Lower leg skin (tissue), 4 donors: Measurements from ENCODE around the gene GNG2. TPM values are rescaled to one million over a fixed set of nuclear protein-coding genes. Genes with fewer than 3 reads are reported as not detected.

ENCODE experiments used
- DNase-seq, 2 donors: peaks; one replicate each; pipeline ENCODE4 v3.0.0-alpha.2; 2019; ENCODE audit warnings: low spot score in 2 of 2
- H3K4me3 ChIP-seq: fragments of 200-600 bp; sonication (generic); 2 replicates; pipeline ENCODE4 v1.5.1; 2017; ENCODE audit warnings: mild to moderate bottlenecking, low read depth; ENCODE audit not compliant: poor library complexity, severe bottlenecking
- POLR2A ChIP-seq, 2 donors: fragments of 450-650 bp; IDR thresholded peaks; one replicate each; pipeline ENCODE4 v1.6.1; 2016 to 2017; ENCODE audit warnings: antibody characterized with exemption in 2 of 2, mild to moderate bottlenecking in 1 of 2, moderate library complexity in 1 of 2
- WGBS, 2 donors: methylation state at CpG; one replicate each; pipeline ENCODE4 v1.1.5; 2018; 5-methylcytosine and 5-hydroxymethylcytosine counted together
- intact Hi-C: fragments of 100-400 bp; cut with DNase I; formaldehyde crosslinking; loops from one replicate; pipeline ENCODE4 v1.15.0; 2023; ENCODE audit warnings: low total_unique reads
- total RNA-seq, 4 donors: library from RNA; depleted of rRNA; stranded (reverse); fragments of >200 nt; gene quantifications; one replicate each; pipeline ENCODE4 v1.1.0, GENCODE V29; 2016
- TF ChIP-seq, protein P1 (sequence below), 3 donors: fragments of 450-650 bp; IDR thresholded peaks; one replicate each; pipeline ENCODE4 v1.5.1; 2016; ENCODE audit warnings: antibody characterized with exemption in 3 of 3, mild to moderate bottlenecking in 3 of 3, moderate library complexity in 2 of 3

Gene GNG2
- total RNA-seq, 4 donors from 2014 or later, result 4.0 to 6.6 (median 5.0) TPM

DNA sequence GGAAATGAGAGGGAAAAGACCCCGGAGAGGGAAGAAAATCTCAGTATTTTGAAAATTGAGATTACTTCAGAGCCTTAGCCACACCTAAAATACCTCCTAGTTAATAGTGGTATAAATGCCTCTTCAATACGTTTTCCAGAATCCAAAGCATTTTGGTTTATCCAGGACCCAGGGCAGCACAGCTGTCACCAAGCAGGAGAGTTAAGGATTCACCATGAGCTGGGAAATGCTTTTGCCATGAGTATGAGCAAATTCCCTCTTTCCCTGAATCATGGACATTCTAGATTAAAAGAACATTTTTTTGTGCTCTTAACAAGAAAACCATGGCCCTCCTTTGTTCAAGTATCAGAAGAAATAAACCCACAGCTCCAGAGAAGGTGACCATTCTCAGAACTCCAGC is 107.1 kb downstream of the GNG2 start:
- H3K4me3 ChIP-seq, result no peak overlapping the region
- TF ChIP-seq, protein P1, sequence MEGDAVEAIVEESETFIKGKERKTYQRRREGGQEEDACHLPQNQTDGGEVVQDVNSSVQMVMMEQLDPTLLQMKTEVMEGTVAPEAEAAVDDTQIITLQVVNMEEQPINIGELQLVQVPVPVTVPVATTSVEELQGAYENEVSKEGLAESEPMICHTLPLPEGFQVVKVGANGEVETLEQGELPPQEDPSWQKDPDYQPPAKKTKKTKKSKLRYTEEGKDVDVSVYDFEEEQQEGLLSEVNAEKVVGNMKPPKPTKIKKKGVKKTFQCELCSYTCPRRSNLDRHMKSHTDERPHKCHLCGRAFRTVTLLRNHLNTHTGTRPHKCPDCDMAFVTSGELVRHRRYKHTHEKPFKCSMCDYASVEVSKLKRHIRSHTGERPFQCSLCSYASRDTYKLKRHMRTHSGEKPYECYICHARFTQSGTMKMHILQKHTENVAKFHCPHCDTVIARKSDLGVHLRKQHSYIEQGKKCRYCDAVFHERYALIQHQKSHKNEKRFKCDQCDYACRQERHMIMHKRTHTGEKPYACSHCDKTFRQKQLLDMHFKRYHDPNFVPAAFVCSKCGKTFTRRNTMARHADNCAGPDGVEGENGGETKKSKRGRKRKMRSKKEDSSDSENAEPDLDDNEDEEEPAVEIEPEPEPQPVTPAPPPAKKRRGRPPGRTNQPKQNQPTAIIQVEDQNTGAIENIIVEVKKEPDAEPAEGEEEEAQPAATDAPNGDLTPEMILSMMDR (IDR thresholded peaks at IDR 0.05), result no peak
- no peak for TF ChIP-seq POLR2A (IDR thresholded peaks at IDR 0.05)
- 85 to 93% methylated on average over 2 of the region's 2 CpGs for WGBS, 2 donors
- DNase-seq, result no peak
- intact Hi-C loops, result no loop called here

DNA sequence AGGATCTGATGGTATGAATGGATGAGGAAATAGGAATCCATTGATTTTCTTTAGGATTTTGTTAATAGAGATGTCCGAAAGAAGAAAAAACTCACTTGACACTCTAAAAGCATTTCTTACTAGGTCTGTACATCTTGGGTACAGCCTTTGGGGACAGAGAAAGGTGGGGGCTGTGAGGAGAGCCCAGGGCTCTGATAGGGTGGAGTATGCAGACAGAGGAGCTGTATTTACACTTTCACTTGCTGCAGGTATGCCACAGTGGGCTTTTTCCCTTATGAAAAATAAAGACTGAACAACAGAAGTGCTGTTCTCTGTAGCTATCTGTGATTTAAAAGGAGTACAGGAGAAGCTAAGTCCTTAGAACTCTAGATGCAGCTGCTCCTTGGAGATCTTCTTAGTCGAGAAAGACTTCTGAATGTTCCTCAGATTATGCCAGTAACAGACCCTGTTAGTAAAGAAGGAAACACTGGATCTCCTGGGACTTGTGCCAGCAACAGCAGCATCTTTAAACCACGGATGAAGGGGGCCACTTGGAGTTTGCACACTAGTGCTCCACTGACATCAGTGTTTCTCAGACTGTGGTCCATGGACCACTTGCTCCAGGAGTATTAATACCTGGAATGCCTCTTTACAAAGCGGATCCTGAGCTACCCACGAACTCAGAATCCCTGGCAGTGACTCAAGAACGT is 109.6 kb downstream of the GNG2 start:
- intact Hi-C loops, result no loop called here
- no peak overlapping the region for H3K4me3 ChIP-seq
- no peak for DNase-seq
- no peak for TF ChIP-seq POLR2A (IDR thresholded peaks at IDR 0.05)
- TF ChIP-seq, protein P1 (IDR thresholded peaks at IDR 0.05), result no peak
- 62 to 65% methylated on average over 6 of the region's 6 CpGs for WGBS, 2 donors

DNA sequence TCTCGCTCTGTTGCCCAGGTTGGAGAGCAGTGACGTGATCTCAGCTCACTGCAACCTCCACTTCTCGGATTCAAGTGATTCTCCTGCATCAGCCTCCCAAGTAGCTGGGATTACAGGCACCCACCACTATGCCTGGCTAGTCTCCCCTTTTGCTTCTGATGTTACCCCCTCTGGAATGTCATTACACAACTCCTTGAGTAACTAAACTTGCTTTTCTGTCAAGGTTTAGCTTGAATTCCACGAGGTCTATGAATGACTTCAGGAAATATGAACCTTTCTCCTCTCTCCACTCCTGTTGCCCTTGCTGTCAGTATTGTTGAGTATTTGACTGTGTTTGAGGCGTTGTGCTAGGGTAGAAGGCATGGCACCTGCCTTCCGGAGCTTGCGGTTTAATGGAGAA is 112.2 kb downstream of the GNG2 start:
- 92 to 94% methylated on average over 7 of the region's 7 CpGs for WGBS, 2 donors
- TF ChIP-seq, protein P1 (IDR thresholded peaks at IDR 0.05), result no peak
- TF ChIP-seq POLR2A (IDR thresholded peaks at IDR 0.05), result no peak
- intact Hi-C loops, result no loop called here
- no peak for DNase-seq
- H3K4me3 ChIP-seq, result no peak overlapping the region

DNA sequence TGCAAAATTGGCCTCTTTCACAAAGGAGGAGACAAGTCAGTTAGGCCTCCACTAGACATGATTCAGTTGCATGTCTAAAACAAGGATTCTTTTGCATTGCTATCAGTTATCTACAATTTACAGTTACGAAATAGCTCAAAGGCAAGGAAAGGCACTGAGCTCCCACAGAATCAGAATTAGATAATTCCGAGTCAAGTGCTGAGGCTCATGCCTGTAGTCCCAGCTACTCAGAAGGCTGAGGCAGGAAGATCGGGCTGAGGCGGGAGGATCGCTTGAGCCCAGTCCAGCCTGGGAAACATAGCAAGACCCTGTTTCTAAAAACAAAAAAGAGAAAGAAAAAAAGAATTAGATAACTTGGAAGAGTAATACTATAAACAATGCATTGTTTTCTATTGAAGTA is 116.7 kb downstream of the GNG2 start:
- TF ChIP-seq POLR2A (IDR thresholded peaks at IDR 0.05), result no peak
- TF ChIP-seq, protein P1 (IDR thresholded peaks at IDR 0.05), result no peak
- no peak overlapping the region for H3K4me3 ChIP-seq
- 94 to 95% methylated on average over 5 of the region's 5 CpGs for WGBS, 2 donors
- no peak for DNase-seq
- intact Hi-C loops, result no loop called here

DNA sequence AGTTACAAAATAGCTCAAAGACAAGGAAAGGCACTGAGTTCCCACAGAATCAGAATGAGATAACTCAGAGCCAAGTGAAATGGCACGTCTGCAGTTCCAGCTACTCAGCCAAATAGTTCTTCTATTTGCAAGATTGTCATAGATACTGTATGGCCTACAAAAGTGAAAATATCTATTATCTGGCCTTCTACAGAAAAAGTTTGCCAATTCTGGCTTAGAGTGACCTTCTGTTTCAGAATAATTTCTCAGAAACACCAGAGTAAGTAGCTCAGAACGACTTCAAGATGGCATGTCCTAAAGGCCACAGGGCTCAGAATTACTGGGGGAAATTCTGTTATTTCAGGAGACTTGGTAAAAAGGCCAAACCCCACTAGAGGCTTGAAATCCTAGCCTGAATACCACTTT is 118.3 kb downstream of the GNG2 start:
- intact Hi-C loops, result no loop called here
- WGBS, 2 donors, result 18 to 44% methylated on average over 2 of the region's 2 CpGs
- no peak for DNase-seq
- H3K4me3 ChIP-seq, result no peak overlapping the region
- TF ChIP-seq, protein P1 (IDR thresholded peaks at IDR 0.05), result no peak
- TF ChIP-seq POLR2A (IDR thresholded peaks at IDR 0.05), result no peak
